GM19455 (cell line): Measurements from ENCODE around the gene SMCO2.

ENCODE experiments used
- ATAC-seq: cut with Tn5 transposase; IDR thresholded peaks from one replicate; pipeline ENCODE4 v1.9.1; 2021; ENCODE audit not compliant: unreplicated experiment

The SMCO2 gene

GRCh38 chr12:27549801-27550652, 103.5 kb downstream of the SMCO2 start:
- ATAC-seq = no peak

DNA sequence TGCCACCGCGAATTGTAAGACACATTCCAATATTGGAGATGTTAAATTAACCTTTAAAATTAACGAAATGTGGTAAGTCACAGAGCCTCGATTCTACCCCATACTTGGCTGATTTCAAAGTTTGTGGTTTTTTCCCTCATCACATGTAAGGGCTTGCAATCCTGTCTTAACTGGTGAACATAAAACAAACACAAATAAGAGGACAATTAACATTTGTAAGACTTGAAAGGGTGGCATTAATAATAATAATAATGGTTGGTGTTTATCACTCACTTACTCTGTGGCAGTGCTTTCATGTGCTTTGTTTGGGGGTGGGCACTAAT, 104.1 kb downstream of the SMCO2 start:
- no peak for ATAC-seq

GRCh38 chr12:27551172-27551840, 104.8 kb downstream of the SMCO2 start:
- ATAC-seq = no peak
